ENCODE results near the gene RGL1.

- no peak for TF ChIP-seq CTCF (IDR thresholded peaks at IDR 0.05)
- TF ChIP-seq EZH2 (IDR thresholded peaks at IDR 0.05): no peak
- TF ChIP-seq EZH2phosphoT487 (IDR thresholded peaks at IDR 0.05): no peak
Measured at GRCh38 chr1:183936791-183937190, 131.9 kb downstream of the RGL1 start.
